Chondrocyte (in vitro differentiated cells): ENCODE data around the gene IRAK1BP1. TPM values are rescaled to one million over a fixed set of nuclear protein-coding genes. Genes with fewer than 3 reads are reported as not detected.
A peak's percentile ranks its signal among the peaks of the same experiment; 100 is the strongest.

Experiments
- DNase-seq: peaks from one replicate; pipeline ENCODE4 v3.0.0; 2021; ENCODE audit warnings: mixed read lengths, low spot score
- H3K27ac Mint-ChIP-seq: one replicate; pipeline ENCODE4 v1.8.0; 2021; ENCODE audit warnings: mild to moderate bottlenecking, moderate library complexity, mixed read lengths; ENCODE audit not compliant: unreplicated experiment
- H3K27me3 Mint-ChIP-seq: 2 replicates; pipeline ENCODE4 v1.8.0; 2021; ENCODE audit warnings: low read depth, mixed read lengths
- H3K36me3 Mint-ChIP-seq: 2 replicates; pipeline ENCODE4 v1.8.0; 2021; ENCODE audit warnings: low read depth, mixed read lengths
- H3K4me1 Mint-ChIP-seq: 2 replicates; pipeline ENCODE4 v1.8.0; 2021; ENCODE audit warnings: low read depth, mild to moderate bottlenecking, mixed read lengths
- H3K4me3 Mint-ChIP-seq: one replicate; pipeline ENCODE4 v1.8.0; 2021; ENCODE audit warnings: mild to moderate bottlenecking, moderate library complexity, mixed read lengths; ENCODE audit not compliant: unreplicated experiment
- H3K9me3 Mint-ChIP-seq: 2 replicates; pipeline ENCODE4 v1.8.0; 2021; ENCODE audit warnings: low read depth, mixed read lengths
- CTCF ChIP-seq: fragments of 200-600 bp; sonication (generic); IDR thresholded peaks from 2 replicates; pipeline ENCODE4 v1.5.0; 2021; ENCODE audit warnings: antibody characterized with exemption, mild to moderate bottlenecking, moderate library complexity
- long read RNA-seq: library from polyadenylated mRNA; stranded (forward); transcript quantifications from one replicate; pipeline ENCODE4 v2.0.0, GENCODE V29; 2021
- total RNA-seq: library from RNA; stranded (reverse); gene quantifications from 3 replicates; pipeline ENCODE4 v1.2.1, GENCODE V29; 2021

Gene IRAK1BP1
- 1.3 to 3.6 TPM (median 1.8 TPM) in 3 replicates for total RNA-seq
- long read RNA-seq, partial matches to known transcripts, result 1 of 3 reads
- long read RNA-seq, other reads (novel, unspliced or antisense), result 2 of 3 reads

- Mint-ChIP-seq H3K27ac (peak within 1 kb of the TSS; percentile 84), H3K9me3 (no peaks in the 10 kb centered on the region), H3K36me3 (no peaks in the 10 kb centered on the region), H3K4me3 (peak within 1 kb of the TSS; percentile 97), H3K27me3 (no peaks in the 10 kb centered on the region), H3K4me1 (peaks cover 19% of the 10 kb centered on the region)
- peak; percentile 93 for DNase-seq
- peak; percentile 49 for TF ChIP-seq CTCF
These were observed at the start of gene IRAK1BP1 for GRCh38 chr6:78867370-78868040. IRAK1BP1 (plus strand) TSS chr6:78867551; CDS start chr6:78867577, 26 bp downstream.

GRCh38 chr6:78824045-78824444 lies 43.3 kb upstream of the IRAK1BP1 start:
- Mint-ChIP-seq H3K9me3 (peaks cover 11% of the 10 kb centered on the region), H3K4me3 (no peak overlapping the region), H3K4me1 (no peaks in the 10 kb centered on the region), H3K36me3 (peaks cover 2% of the 10 kb centered on the region), H3K27ac (no peak overlapping the region), H3K27me3 (peaks cover 34% of the 10 kb centered on the region)
- TF ChIP-seq CTCF, result no peak
- DNase-seq, result no peak

GRCh38 chr6:78829407-78829806 lies 37.9 kb upstream of the IRAK1BP1 start:
- Mint-ChIP-seq H3K4me1 (no peaks in the 10 kb centered on the region), H3K27ac (no peak overlapping the region), H3K9me3 (no peaks in the 10 kb centered on the region), H3K36me3 (no peaks in the 10 kb centered on the region), H3K4me3 (no peak overlapping the region), H3K27me3 (peaks cover 21% of the 10 kb centered on the region)
- TF ChIP-seq CTCF, result no peak
- DNase-seq, result no peak

GRCh38 chr6:78830805-78831204 lies 36.5 kb upstream of the IRAK1BP1 start:
- no peak overlapping the region for H3K27ac Mint-ChIP-seq

GRCh38 chr6:78831492-78831891 lies 35.9 kb upstream of the IRAK1BP1 start:
- Mint-ChIP-seq H3K36me3 (no peaks in the 10 kb centered on the region), H3K4me3 (no peak overlapping the region), H3K27me3 (peaks cover 20% of the 10 kb centered on the region), H3K4me1 (no peaks in the 10 kb centered on the region), H3K27ac (no peak overlapping the region), H3K9me3 (no peaks in the 10 kb centered on the region)
- no peak for TF ChIP-seq CTCF
- no peak for DNase-seq

More at GRCh38 chr6:78830805-78831204, 36.5 kb upstream of the IRAK1BP1 start:
- no peak for DNase-seq
- Mint-ChIP-seq H3K4me3 (no peak overlapping the region), H3K27me3 (peaks cover 23% of the 10 kb centered on the region), H3K4me1 (no peaks in the 10 kb centered on the region), H3K9me3 (no peaks in the 10 kb centered on the region), H3K36me3 (no peaks in the 10 kb centered on the region)
- no peak for TF ChIP-seq CTCF
